ENCODE data around the gene ATP8B4. TPM values are rescaled to one million over a fixed set of nuclear protein-coding genes. Genes with fewer than 3 reads are reported as not detected.

ATP8B4 gene
- total and polyA plus RNA-seq, 12 donors = 2.1 to 23.9 (median 4.9) TPM

DNA sequence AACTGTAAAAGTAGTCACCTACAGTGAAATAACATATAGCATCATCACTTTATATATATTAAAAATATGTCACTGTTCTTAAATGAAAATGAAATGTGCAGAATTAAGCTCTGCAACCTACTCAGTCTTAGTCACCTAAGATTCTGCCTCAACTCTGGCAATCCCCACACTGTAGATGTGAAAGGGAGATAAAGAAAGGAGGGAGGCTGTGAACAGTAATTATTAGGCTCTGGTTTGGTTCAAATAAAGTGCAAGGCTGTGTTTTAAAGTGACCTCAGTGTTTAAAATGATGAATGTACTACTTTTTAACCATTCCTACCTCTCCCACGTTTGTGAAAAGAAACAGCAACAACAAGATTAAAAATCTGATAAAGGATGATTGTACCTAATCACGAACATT is 72.2 kb downstream of the ATP8B4 start:
- TF ChIP-seq, protein P1, sequence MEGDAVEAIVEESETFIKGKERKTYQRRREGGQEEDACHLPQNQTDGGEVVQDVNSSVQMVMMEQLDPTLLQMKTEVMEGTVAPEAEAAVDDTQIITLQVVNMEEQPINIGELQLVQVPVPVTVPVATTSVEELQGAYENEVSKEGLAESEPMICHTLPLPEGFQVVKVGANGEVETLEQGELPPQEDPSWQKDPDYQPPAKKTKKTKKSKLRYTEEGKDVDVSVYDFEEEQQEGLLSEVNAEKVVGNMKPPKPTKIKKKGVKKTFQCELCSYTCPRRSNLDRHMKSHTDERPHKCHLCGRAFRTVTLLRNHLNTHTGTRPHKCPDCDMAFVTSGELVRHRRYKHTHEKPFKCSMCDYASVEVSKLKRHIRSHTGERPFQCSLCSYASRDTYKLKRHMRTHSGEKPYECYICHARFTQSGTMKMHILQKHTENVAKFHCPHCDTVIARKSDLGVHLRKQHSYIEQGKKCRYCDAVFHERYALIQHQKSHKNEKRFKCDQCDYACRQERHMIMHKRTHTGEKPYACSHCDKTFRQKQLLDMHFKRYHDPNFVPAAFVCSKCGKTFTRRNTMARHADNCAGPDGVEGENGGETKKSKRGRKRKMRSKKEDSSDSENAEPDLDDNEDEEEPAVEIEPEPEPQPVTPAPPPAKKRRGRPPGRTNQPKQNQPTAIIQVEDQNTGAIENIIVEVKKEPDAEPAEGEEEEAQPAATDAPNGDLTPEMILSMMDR (IDR thresholded peaks at IDR 0.05) = no peak
- no peak for TF ChIP-seq POLR2A (IDR thresholded peaks at IDR 0.05)
- no peak for DNase-seq
- Histone ChIP-seq H3K36me3 (replicated peaks in 1 of 2) (no peaks in the 10 kb centered on the region), H3K4me1 (replicated peaks in 1 of 2) (no peaks in the 10 kb centered on the region), H3K27ac (no peak overlapping the region), H3K27me3 (no peaks in the 10 kb centered on the region), H3K4me3 (no peak overlapping the region), H3K9me3 (replicated peaks in 1 of 3) (no peaks in the 10 kb centered on the region)
- WGBS, 4 donors = 45 to 61% (median 52%) methylated on average over 2 of the region's 2 CpGs
- intact Hi-C loops (cut with DNase I) = no loop called here

DNA sequence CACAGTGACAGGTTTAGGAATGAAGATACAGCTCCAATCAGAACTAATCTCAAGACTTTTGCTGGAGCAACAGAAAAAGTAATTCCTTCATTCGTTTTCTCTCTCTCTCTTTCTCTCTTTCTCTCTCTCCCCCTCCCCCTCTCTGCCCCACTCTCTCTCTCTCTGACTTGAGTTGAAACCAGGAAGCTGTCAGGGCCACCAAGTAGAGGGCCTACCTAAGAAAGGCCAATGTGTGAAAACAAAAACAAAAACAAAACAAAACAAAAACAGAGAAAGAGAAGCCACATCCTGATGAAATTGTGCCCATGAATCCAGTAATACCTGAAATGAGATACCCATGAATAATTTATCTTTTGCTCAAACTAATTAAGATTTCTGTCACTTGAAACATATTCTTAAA is 72.9 kb downstream of the ATP8B4 start:
- Histone ChIP-seq H3K9me3 (replicated peaks in 1 of 3) (no peaks in the 10 kb centered on the region), H3K27me3 (no peaks in the 10 kb centered on the region), H3K36me3 (replicated peaks in 1 of 2) (no peaks in the 10 kb centered on the region), H3K4me3 (no peak overlapping the region), H3K4me1 (replicated peaks in 1 of 2) (no peaks in the 10 kb centered on the region), H3K27ac (no peak overlapping the region)
- no peak for DNase-seq
- TF ChIP-seq, protein P1 (IDR thresholded peaks at IDR 0.05) = no peak
- no peak for TF ChIP-seq POLR2A (IDR thresholded peaks at IDR 0.05)
- intact Hi-C loops (cut with DNase I) = no loop called here
- 55 to 80% (median 65%) methylated on average over 1 of the region's 1 CpG for WGBS, 4 donors

DNA sequence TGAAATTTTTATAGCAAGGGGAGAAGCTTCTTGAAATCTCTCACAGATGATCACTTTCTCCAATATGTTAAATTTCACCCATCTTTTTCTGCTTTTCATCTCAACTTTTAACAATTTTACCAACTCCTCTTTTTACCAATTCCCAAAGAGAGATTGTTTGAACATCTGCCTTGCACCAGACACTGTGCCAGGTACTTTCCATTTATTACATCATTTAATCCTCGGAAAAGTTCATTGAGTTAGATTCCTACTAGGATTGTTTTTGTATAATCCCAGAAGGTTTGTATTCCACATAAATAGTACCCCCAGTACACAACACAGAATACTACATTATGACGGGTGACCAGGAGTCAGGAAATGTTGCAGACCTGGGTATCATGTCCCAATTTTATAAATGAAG is 74.1 kb downstream of the ATP8B4 start:
- DNase-seq = no peak
- Histone ChIP-seq H3K36me3 (replicated peaks in 1 of 2) (no peaks in the 10 kb centered on the region), H3K4me1 (replicated peaks in 1 of 2) (no peaks in the 10 kb centered on the region), H3K27ac (no peak overlapping the region), H3K27me3 (no peaks in the 10 kb centered on the region), H3K4me3 (no peak overlapping the region), H3K9me3 (replicated peaks in 1 of 3) (no peaks in the 10 kb centered on the region)
- intact Hi-C loops (cut with DNase I) = no loop called here
- 27 to 76% (median 48%) methylated on average over 2 of the region's 2 CpGs for WGBS, 4 donors
- no peak for TF ChIP-seq POLR2A (IDR thresholded peaks at IDR 0.05)
- TF ChIP-seq, protein P1 (IDR thresholded peaks at IDR 0.05) = no peak

DNA sequence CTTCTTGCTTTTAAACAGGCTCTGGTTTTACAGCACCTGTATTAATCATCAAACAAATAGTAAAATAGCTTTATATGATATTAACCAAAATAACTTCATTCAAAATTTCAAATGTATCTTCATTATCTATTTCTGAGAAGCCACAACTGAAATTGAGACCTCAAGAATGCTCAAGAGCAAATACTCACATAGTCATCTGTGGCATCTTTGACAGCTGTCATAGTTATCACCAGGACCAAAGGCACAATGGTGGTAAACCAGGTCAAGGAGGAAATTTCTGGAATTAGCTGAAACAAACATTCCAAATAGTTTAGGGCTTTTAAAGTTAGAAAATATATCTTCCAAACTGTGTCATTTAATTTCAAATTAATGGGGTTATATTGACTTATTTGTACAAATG is 74.6 kb downstream of the ATP8B4 start:
- TF ChIP-seq, protein P1 (IDR thresholded peaks at IDR 0.05) = no peak
- no peak for TF ChIP-seq POLR2A (IDR thresholded peaks at IDR 0.05)
- intact Hi-C loops (cut with DNase I) = no loop called here
- H3K9me3 ChIP-seq (replicated peaks in 1 of 3) = no peaks in the 10 kb centered on the region
- DNase-seq = no peak
- no peaks in the 10 kb centered on the region for H3K4me1 ChIP-seq (replicated peaks in 1 of 2)
- H3K27me3 ChIP-seq = no peaks in the 10 kb centered on the region
- H3K36me3 ChIP-seq (replicated peaks in 1 of 2) = no peaks in the 10 kb centered on the region
- H3K4me3 ChIP-seq = no peak overlapping the region
- H3K27ac ChIP-seq = no peak overlapping the region
